Activated CD4-positive, alpha-beta T cell treated with anti-CD3 and anti-CD28 coated beads, Interleukin-2, amount 50 U/mL, for 4 hours (primary cell): ENCODE measurements around the gene ZNF280B.
"Not testable (repeated sequence)": the region's sequence is repeated elsewhere in the genome, so short reads cannot be mapped to it uniquely, and the experiment has no call there.

ENCODE experiments used
- DNase-seq, 2 experiments: peaks; one replicate each; pipeline ENCODE4 v3.0.0-alpha.2; 2020

ZNF280B gene

DNA sequence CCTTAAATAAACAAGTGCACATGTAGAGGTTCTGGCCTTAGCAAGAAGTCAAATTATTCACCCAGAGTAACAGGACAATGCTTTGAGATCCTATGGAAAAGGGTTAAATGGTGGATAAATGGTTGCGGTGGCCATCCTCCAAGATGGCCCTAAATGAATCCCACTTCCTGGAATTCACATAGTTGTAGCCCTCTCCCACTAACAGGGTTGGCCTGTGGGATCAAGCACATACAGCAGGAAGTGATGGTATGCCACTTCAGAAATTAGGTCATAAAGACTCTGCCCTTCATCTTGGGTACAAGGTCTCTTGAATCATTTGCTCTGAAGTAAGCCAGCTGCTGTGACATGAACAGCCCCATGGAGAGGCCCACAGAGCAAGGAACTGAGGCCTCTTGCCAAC is 1.8 kb downstream of the ZNF280B start:
- no peak for DNase-seq

DNA sequence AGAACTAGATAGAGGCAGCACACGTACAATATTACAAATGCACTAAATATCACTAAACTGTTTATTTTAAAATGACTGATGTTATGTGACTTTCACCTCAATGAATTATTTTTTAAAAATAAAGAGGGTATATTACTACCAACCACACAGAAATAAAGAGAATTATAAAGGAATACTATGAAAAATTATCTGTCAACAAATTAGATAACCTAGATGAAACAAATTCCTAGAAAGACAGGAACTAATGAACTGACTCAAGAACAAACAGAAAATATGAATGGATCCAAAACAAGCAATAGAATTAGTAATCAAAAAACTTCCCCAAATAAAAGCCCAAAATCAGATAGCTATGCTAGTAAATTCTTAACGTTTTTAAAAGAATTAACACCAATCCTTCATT is 10.3 kb downstream of the ZNF280B start:
- no peak for DNase-seq

GRCh38 chr22:22491589-22491988 is 17.0 kb downstream of the ZNF280B start:
- not testable (repeated sequence) for DNase-seq

DNA sequence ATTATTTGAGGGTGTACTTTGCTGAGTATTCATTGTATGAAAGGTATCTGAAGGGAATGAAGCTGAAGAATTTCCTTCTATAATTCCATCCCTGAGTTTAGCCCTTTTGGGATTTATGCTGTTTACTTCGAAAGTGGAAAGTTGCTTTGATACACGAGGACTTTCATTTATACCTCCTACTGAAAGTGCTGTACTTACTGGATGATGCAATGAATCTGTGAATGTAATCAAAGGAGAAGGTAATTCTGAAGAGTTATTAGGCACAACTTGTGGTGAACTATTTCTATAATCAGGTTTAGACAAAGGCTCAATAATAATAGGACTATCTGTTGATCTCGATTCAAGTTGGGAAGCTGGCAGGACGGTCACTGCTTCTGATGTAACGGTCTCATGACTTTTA is 19.8 kb downstream of the ZNF280B start:
- no peak for DNase-seq

- no peak for DNase-seq
These were observed 20.5 kb downstream of the ZNF280B start for GRCh38 chr22:22487869-22488597.

GRCh38 chr22:22487059-22487458 is 21.5 kb downstream of the ZNF280B start:
- no peak for DNase-seq

DNA sequence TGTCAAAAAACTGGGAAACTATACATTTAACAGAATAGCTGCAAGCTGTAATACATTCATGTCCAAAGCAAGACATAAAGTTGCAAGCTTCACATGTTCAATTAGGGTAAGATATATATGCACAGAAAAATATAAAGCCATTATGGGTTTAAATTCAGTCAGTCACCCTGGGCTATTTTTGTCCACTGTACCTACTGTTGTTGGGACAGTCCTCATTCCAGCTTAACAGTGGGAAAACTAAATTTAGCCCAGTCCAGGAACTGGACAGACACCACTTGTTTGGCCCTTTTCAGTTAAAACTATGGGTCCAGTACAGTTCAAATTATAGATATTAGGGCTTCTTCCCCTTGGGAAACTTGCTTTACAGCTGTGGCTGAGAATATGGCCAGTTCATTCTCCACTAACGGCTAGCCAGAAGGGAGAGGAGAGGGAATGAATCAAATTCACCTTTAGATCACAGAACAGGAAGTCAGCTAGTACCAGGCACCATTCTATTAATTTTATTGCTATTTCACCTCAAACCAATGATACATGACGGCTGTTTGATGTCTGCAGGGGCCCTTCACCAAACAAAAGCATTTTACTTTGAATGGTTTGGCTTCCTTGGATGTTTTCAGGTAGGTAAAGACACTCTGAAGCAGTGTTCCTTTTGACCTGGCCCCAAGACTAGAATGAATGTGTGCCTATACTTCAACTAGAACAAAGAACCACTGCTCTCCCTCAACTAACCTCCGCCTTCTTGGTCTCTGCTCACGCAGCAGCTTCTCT is 22.2 kb downstream of the ZNF280B start:
- no peak for DNase-seq

DNA sequence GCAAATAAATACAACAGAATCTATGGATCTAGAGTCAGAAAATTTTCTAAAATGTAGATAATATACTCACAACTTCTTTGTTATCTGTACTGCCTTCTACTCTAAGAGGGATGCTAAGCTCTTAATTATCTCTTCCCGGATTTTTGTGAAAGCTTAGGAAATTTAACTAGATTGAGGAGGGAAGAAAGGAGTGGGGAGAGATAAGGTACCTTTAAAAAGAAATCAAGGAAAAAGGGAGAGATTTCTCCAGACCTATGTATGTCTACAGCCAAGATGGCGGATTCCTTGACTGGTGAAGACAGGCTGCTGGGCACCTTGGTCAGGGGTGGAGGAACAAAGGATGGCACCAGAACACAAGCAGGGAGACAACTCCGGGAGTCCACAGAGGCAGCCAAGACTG is 23.0 kb downstream of the ZNF280B start:
- DNase-seq = no peak

GRCh38 chr22:22484023-22484422 is 24.5 kb downstream of the ZNF280B start:
- no peak for DNase-seq

DNA sequence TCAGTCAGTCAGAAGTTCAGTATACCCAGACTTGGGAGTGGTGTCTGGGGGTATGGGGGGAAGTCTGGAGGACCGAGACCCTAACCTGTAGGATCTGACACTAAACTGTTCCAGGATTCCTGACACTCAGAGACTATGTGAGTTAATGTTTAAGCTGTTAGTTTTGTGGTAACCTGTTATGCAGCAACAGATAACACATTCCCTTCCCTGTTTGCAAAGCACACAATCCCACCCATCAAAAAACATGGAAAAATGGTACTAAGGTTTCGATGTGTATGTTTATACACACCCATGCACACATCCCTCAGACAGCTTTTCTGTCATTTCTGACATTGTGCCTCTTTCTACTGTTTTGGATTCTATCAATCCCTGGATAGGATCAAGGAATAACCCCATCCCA is 27.6 kb downstream of the ZNF280B start:
- DNase-seq = no peak

GRCh38 chr22:22479999-22480532 is 28.5 kb downstream of the ZNF280B start:
- DNase-seq = no peak

DNA sequence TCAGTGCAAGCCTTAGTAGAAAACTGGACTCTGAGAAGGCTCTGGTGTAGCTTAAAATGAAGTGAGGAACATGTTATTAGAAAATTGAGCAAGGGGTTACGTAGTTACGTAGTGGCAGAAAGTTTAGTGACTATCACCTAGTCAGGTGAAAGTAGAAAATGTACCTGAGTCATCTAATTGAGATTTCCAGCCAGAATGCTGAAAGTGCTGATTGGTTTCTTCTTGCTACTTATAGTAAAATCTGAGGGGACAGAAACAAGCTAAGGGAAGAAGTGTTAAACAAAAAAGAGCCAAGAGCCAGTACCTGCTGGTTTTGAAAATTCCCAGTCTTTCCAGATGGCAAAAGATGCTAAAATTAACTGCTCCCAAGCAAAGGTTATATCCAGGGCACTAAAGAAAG is 29.4 kb downstream of the ZNF280B start:
- DNase-seq = no peak

- no peak for DNase-seq
These were observed 30.1 kb downstream of the ZNF280B start for GRCh38 chr22:22478470-22478869.

- no peak for DNase-seq
These were observed 33.8 kb downstream of the ZNF280B start for GRCh38 chr22:22474733-22475132.

DNA sequence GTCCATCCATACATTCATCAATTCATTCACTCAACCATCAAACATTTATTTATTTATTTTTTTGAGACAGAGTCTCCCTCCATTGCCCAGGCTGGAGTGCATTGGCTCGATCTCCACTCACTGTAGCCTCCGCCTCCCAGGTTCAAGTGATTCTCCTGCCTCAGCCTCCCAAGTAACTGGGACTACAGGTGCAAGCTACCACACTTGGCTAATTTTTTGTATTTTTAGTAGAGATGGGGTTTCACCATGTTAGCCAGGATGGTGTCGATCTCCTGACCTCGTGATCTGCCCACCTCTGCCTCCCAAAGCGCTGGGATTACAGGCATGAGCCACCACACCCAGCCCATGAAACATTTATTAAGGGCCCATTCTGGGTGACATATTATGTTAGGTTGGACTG is 37.4 kb downstream of the ZNF280B start:
- DNase-seq = not testable (repeated sequence)

DNA sequence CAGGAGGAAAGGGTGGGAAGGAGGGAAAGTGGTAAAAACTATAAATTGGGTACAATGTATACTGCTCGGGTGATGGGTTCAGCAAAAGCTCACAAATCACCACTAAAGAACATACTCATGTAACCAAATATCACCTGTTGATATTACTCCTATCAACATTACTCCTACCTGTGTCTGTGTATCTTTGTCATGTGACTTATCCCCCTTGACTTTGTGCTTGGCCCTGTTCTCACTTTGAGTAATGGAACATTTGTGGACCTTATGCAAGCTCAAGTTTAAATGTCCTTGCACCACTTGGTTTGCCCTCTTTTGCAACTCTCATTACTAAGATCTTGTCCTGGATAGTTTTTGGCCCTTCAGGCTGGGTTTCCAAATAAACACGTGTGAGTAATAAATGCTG is 39.0 kb downstream of the ZNF280B start:
- no peak for DNase-seq

GRCh38 chr22:22468794-22469469 is 39.6 kb downstream of the ZNF280B start:
- DNase-seq = not testable (repeated sequence)

DNA sequence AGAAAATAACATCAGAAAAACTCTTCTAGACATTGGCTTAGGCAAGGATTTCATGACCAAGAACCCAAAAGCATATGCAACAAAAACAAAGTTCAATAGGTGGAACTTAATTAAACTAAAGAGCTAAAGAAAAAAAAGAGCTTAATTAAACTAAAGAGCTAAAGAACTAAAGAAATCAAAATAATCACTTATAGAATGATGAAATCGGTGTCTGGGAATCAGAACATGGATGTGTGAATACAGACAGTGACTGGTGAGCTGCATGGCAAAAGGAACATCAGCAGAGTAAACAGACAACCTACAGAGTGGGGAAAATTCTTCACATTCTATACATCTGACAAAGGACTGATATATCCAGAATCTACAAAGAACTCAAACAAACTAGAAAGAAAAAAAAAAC is 41.4 kb downstream of the ZNF280B start:
- no peak for DNase-seq

GRCh38 chr22:22465782-22466181 is 42.8 kb downstream of the ZNF280B start:
- DNase-seq = no peak

GRCh38 chr22:22465094-22465602 is 43.4 kb downstream of the ZNF280B start:
- no peak for DNase-seq

DNA sequence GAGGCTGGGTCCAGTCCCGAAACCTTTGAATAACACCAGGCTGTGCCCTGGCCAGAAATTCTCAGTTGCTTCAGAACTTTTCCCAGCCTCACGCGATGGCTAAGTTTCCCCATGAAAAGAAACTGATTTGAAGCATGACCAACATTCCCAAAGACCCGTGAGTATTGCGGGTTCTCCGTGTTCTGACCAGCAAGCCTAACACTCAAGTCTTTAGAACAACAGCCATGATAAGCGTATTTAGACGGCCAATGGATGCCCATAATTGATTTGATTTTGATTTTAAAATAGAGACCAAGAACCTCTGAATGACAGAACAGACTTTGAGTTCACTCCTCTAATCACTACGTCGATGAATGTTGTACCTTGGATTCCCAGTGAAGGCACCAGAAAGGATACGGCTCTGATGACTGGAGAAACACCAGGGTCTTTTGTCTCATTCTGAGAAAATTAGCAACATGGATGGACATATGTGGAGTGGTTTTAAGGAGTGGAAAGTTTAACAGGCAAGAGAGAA is 43.9 kb downstream of the ZNF280B start:
- no peak for DNase-seq

DNA sequence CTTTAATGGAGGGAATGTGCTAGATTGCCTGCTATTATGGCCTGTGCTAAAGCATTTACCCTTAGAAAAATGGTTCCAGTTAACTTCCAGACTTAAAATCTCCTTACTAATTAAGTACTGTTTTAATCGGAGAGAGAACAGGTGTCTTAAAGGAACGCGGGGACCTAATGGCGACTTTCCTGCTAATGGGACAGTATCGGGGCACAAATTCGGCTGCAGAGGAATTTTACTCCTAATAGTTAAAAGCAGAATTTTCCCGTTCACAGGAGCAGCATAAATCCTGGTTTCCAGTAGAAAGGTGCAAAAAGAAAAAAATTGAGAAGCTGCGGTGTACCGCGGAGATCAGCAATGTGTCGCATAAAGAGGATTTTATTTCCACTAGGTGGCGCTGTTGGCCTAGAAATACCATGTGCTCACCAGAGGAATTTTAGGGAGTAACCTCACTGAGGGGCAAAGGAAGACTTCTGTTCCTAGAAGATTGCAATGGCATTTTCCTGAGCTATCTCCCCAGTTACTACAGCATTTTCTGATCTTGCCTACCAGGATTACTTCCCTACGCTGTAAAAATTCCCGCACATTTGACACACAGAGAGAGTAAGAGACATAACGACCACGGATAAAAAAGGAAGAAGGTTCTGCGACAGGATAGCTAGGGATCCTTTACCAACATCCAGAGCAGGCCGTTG is 44.5 kb downstream of the ZNF280B start:
- DNase-seq = peak; percentile 26 to 35
